ENCODE results near the gene PLEKHB2.

GRCh38 chr2:131153529-131153928, 48.4 kb downstream of the PLEKHB2 start:
- TF ChIP-seq USF2 (CRISPR knock-in tag; IDR thresholded peaks at IDR 0.05) (no peak), CTCF (IDR thresholded peaks at IDR 0.05) (no peak), CBFB (CRISPR knock-in tag; IDR thresholded peaks at IDR 0.05; ENCODE audit: low read depth) (no peak), MAX (CRISPR knock-in tag; IDR thresholded peaks at IDR 0.05) (no peak), E2F5 (CRISPR knock-in tag; IDR thresholded peaks at IDR 0.05) (no peak), FOXP1 (CRISPR knock-in tag; IDR thresholded peaks at IDR 0.05; ENCODE audit: borderline replicate concordance) (no peak), NR1H2 (CRISPR knock-in tag; IDR thresholded peaks at IDR 0.05) (no peak)
